Panc1 (cell line): ENCODE results near the gene KIF21B.

Source experiments
- CTCF ChIP-seq: fragments of 450-650 bp; IDR thresholded peaks from 2 replicates; pipeline ENCODE4 v1.5.1; 2017; ENCODE audit warnings: mild to moderate bottlenecking
- POLR2AphosphoS5 ChIP-seq: IDR thresholded peaks from 2 replicates; pipeline ENCODE4 v1.6.1; 2012; ENCODE audit warnings: mild to moderate bottlenecking, low read depth, low read length, moderate library complexity
- REST ChIP-seq, 2 experiments: IDR thresholded peaks; 2 replicates each; pipeline ENCODE4 v1.6.1; 2011 to 2012; ENCODE audit warnings: low read depth in 2 of 2, control low read depth in 1 of 2, low read length in 1 of 2, mild to moderate bottlenecking in 1 of 2, moderate library complexity in 1 of 2; ENCODE audit not compliant: insufficient read depth in 1 of 2
- SIN3A ChIP-seq: IDR thresholded peaks from 2 replicates; pipeline ENCODE4 v1.6.1; 2012; ENCODE audit warnings: low read depth, mild to moderate bottlenecking, low read length, moderate library complexity, borderline replicate concordance; ENCODE audit not compliant: insufficient read depth
- TCF7L2 ChIP-seq: IDR thresholded peaks from 2 replicates; pipeline ENCODE4 v1.6.1; 2011; ENCODE audit warnings: mild to moderate bottlenecking, low read depth, low read length, inconsistent platforms

- TF ChIP-seq REST (IDR thresholded peaks at IDR 0.05; ENCODE audit: insufficient read depth in 1 of 2, low read depth in 2 of 2, low read length in 1 of 2): no peak
- no peak for TF ChIP-seq SIN3A
- TF ChIP-seq CTCF: no peak
- no peak for TF ChIP-seq POLR2AphosphoS5
- no peak for TF ChIP-seq TCF7L2
Measured at GRCh38 chr1:201008666-201009360, 14.7 kb downstream of the KIF21B start.
